CD4-positive, alpha-beta T cell treated with Interleukin-17A for 1 hour (primary cell): ENCODE measurements around the gene MEX3B.
"Not testable (repeated sequence)": the region's sequence is repeated elsewhere in the genome, so short reads cannot be mapped to it uniquely, and the experiment has no call there.

Experiments
- DNase-seq: peaks from one replicate; pipeline ENCODE4 v3.0.0-alpha.2; 2020

The MEX3B gene

GRCh38 chr15:81995081-81995480 is 50.7 kb downstream of the MEX3B start:
- DNase-seq, result not testable (repeated sequence)

- no peak for DNase-seq
These were observed 53.3 kb downstream of the MEX3B start for GRCh38 chr15:81992523-81992922.
